Measurements from ENCODE around the gene BRWD1.
"Not testable (repeated sequence)": the region's sequence is repeated elsewhere in the genome, so short reads cannot be mapped to it uniquely, and the experiment has no call there.

BRWD1 gene

DNA sequence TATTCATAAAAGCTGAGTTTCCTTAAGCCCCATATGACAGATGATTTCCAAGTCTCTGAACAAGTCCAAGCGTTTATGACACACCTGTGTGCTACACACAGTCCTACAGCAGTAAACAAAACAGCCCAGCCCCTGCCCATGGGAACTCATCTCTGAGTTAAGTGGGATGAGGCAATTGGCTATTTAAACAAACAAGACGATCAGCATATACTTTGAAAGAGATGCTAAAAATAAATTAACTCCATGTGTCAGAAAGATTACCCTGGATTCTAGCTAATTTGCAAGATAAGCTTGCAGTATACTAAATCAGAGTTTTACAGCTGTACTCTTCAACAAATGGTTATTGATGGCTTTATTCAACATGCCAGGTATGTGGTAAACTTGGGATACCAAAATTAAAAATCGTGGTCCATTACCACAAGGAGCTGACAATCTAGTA lies 137.1 kb downstream of the BRWD1 start:
- DNase-seq (ENCODE audit: extremely low read depth in 1 of 2, low read depth in 1 of 2) = no peak

DNA sequence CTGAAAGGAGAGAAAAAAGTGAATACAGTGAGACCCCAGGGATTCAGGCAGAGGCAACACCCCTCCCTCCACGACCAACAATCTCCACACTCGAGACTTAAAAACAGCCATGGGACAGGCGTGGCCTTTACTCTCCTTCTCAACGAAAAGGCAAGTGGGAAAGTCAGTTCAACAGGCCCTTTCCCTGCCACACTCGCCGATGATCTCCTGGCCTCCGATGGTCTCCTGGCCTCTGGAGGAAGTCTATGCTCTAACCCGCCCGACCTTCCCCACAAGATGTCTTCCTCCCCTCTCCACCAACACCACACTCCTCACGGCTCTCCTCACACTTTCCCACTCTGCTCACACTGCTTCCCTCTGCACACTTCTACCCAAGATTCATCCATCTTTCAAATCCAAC lies 137.8 kb downstream of the BRWD1 start:
- no peak for DNase-seq (ENCODE audit: extremely low read depth in 1 of 2, low read depth in 1 of 2)

DNA sequence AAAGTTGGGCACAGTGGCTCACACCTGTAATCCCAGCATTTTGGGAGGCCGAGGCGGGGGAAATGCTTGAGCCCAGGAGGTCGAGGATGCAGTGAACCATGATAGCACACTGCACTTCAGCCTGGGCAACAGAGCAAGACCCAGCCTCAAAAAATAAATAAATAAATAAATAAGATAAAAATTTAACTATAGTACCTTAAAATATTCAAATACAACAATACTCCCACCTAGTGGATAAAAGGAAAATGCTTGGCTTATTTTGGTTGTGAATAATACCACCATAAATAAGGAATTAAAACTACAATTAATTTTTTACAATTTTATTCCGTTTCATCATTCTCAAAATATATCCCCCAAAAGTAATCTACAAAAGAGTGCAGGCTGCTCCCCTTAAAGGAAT lies 138.3 kb downstream of the BRWD1 start:
- DNase-seq (ENCODE audit: extremely low read depth in 1 of 2, low read depth in 1 of 2) = no peak

DNA sequence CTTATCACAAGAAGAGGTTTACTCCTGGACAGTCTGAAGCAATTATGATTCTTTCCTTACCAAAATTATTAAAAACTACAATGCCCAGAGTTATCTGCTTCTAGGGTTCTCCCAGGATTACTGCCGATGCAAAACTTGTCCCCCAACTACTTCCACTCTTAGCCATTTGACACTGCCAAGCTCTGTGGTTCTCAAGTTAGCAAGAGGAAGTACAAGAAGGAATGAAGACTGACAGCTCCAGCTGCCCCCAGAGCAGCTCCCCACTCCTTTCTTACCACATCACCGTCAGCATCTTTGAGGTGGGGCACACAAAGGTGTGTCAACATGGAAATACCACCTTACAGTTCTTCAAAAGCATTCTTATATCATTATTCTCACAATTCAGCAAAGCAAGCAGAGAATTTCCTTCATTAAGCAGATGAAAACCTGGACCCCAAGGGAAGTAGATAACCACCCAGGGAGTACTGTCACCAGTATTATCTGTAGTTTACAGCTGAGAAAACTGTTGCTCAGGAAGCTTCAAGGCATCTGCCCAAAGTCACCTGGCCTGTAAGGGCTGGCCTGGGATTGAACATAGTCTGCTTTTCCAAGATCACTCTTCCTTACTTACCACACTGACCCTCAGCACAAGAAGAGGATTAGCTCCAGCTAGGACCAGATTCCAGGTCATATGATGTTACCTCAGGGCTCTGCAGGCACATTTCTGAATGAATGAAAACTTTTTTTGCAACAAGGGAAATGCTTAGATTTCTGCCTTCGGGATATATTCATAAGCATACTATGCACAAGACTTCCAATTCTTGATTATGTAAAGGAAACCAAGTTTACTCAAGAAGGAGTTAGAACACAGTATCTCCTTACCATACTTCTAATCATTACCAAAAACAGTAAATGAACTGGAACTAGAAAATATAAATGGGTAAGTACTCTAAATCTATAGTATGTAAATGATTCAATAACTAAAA lies 139.4 kb downstream of the BRWD1 start:
- DNase-seq (ENCODE audit: extremely low read depth in 1 of 2, low read depth in 1 of 2) = no peak

DNA sequence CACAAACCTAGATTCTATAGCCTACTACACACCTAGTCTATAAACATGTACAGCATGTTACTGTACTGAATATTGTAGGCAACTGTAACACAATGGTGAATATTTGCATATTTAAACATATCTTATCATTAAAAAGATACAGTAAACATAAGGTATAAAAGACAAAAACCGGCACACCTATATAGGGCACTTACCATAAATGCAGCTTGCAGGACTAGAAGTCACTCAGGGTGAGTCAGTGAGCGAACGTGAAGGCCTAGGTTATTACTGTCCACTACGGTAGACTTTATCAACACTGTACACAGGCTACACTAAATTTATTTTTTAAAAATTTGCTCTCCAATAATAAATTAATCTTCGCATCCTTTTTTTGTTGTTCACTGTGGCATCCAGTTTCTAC lies 143.5 kb downstream of the BRWD1 start:
- no peak for DNase-seq (ENCODE audit: extremely low read depth in 1 of 2, low read depth in 1 of 2)

DNA sequence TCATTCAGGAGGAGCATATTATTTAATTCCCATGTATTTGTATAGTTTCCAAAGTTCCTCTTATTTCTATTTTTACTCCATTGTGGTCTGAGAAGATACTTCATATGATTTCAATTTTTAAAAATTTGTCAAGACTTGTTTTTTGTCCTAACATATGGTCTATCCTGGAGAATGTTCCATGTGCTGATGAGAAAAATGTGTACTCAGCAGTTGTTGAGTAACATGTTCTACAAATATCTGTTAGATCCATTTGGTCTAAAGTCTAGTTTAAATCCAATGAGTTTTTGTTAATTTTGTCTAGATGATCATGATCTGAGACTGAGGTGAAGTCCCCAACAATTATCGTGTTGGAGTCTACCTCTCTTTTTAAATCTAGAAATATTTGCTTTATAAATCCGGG lies 144.6 kb downstream of the BRWD1 start:
- DNase-seq (ENCODE audit: extremely low read depth in 1 of 2, low read depth in 1 of 2) = no peak

DNA sequence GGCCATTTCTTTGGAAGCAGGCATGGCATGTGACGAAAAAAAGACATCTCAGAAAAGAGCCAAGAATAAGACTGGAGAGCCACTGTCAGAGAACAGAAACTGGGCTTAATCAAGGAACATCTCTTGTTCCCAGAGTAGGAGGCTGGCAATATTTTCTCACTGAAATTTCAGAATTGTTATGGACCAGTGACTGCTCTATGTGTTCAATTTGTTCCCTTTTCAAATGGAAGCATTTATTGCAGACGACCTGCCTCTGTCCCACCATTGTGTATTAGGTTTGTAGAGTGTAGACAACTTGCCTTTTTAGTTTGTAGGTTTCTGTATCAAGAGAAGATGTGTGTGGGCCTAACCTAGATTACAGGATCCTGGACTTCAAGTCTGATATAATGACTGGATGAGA lies 148.9 kb downstream of the BRWD1 start:
- DNase-seq (ENCODE audit: extremely low read depth in 1 of 2, low read depth in 1 of 2) = no peak

DNA sequence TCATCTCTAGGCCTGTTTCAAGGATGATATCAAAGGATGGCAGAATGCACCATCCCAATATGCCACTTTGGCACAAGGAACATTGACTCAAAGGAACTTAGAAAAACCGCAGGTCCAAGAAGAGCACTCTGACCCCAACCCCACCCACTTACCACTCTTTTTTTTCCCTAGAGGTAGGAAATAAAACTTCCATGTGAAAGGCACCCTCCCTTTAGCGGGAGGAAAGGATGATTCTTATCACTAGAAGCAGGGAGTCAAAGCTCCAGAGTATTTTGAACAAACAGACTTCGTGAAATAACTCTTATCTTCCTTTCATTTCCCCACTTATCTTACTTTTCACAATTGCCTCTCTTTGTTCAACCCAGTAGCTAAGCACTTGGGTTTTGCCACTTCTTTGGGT lies 152.4 kb downstream of the BRWD1 start:
- DNase-seq (ENCODE audit: extremely low read depth in 1 of 2, low read depth in 1 of 2) = no peak

DNA sequence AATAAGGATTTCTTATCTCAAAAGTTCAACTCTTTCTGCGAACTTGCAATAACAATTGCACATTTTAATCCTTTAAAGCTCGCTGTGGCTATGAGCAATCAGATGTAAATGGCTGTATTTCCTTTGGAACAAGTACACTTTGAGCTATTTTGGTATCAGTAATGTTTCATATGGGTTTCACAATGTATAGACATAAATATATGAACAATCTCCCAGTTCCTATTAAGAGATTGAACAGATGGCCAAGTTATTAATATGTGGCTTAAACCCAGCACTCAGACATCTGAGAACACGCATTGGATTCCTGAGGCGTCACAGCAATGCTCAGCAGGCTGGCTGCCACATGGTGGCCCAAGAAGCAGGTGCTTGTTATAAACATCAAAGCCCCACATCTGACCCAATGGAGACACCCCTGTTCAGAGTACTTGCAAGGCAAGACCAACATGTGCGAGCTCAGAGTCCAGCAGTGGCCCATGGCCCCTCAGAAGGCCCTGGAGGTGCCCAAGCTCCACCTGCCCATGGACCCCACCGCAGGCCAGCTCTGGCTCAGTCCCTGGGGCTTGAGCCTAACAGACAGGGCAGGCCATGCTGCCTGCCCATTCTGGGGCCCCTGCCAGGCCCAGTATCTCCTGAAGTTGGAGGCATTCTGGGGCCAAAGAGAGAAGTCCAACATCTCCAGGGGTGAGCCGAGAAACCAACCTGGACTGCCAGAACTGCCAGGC lies 153.9 kb downstream of the BRWD1 start:
- DNase-seq (ENCODE audit: extremely low read depth in 1 of 2, low read depth in 1 of 2) = no peak

DNA sequence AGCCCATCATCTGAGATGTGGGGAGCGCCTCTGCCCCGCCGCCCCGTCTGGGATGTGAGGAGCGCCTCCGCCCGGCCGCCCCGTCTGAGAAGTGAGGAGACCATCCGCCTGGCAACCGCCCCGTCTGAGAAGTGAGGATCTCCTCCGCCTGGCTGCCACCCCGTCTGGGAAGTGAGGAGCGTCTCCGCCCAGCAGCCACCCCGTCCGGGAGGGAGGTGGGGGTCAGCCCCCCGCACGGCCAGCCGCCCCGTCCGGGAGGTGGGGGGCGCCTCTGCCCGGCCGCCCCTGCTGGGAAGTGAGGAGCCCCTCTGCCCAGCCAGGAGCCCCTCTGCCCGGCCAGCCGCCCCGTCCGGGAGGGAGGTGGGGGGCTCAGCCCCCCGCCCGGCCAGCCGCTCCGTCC lies 156.2 kb downstream of the BRWD1 start:
- not testable (repeated sequence) for DNase-seq (ENCODE audit: extremely low read depth in 1 of 2, low read depth in 1 of 2)

DNA sequence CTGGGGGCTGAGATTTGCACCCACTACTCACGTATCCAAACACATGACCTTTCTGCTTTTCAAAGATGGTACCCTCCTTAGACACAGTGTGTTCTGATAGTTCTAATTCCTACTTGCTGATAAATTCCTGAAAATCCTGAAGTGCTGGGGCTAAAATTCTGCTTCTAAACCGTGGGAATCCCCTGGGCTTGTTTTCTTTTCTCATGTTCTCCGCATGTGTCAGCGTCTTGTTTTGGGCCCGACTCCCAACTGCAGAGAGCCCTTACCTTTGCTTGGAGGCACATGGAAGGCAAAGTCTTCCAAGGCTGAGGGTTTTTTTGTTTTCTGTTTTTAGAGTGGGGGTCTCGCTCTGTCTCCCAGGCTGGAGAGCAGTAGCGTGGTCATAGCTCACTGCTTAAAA lies 157.4 kb downstream of the BRWD1 start:
- no peak for DNase-seq (ENCODE audit: extremely low read depth in 1 of 2, low read depth in 1 of 2)

DNA sequence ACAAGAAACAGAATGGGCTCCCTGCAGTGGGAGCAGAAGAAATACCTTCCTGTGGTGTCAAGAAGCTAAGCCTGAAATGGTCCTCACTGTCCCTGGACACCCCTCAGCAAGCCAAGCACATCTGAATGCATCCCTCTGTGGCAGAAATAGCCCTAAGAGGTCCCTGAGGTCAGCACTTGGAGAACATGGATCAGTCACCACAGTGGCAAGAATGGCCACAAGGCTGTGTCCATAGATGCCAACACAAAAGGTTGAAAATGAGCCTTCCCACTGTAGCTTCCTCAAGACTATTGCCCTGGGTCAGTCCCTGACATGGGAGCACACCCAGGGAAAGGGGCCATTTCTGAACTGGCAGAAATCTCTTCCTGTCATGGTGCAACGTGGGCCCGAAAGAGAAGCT lies 157.9 kb downstream of the BRWD1 start:
- DNase-seq (ENCODE audit: extremely low read depth in 1 of 2, low read depth in 1 of 2) = no peak

DNA sequence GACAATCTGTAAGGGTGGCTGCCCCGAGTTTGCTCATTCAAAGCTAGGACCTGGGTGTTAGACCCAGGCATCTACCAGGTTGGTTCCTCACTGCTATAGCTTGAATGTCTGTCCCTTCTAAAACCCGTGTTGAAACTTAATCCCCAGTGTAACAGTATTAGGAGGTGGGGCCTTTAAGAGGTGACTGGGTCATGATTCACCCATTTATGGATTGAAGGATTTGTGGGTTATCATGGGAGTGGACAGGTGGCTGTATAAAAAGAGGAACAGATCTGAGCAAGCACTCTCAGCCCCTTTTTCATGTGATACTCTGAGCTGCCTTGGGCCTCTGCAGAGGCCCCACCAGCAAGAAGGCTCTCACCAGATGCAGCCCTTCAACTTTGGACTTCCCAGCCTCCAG lies 159.6 kb downstream of the BRWD1 start:
- no peak for DNase-seq (ENCODE audit: extremely low read depth in 1 of 2, low read depth in 1 of 2)

DNA sequence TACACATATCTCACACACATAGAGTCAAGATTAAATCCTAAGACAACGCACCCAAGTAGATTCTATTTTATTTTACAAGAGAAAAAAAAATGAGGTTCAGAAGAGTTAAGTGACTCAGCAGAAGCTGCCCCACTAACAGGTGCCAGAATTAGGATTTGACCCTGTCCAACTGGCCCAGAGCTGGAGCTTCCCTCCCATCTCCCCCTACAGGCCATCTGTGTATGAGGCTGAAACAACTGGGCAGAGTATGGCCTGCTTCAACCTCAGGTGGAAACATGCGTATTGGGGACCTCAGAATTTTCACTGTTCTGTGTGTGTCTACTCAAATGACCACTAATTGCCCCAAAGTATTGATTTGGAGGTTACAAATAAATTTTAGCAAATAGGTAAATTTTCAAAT lies 160.1 kb downstream of the BRWD1 start:
- no peak for DNase-seq (ENCODE audit: extremely low read depth in 1 of 2, low read depth in 1 of 2)

DNA sequence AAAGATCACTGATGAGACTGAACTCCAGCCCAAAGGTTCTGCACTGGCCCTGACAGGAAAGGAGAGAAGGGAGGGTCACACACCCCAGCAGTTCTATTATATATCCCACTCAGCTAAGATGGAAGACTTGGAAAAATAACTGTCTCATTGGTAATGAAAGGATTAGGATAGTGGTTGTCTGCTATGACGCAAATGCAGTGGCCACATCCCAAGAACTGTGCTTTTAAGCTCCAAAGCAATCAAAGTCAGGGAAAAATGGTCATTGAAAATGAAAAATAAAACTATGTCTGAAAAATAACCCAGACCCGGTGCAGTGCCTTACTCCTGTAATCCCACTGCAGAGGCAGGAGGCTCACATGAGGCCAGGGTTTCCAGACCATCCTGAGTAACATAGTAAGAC lies 161.2 kb downstream of the BRWD1 start:
- no peak for DNase-seq (ENCODE audit: extremely low read depth in 1 of 2, low read depth in 1 of 2)

DNA sequence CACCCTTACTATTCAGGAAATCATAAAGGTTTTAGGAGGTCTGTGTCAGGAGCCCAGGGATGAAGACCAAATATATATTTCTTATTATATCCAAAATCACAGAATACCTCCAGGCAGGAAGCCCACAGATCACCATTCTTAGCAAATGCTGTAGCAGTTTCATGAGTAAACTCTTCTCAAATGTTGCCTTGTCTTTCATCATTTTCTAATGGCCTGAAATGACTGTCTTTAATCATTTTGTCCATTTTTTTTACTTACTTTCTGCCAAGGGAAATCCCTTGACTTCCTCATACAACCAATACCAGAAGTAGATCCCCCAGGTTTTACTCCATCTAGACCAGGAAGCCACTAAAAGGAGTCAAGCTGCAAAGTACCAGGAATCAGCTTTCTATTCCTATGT lies 162.6 kb downstream of the BRWD1 start:
- DNase-seq (ENCODE audit: extremely low read depth in 1 of 2, low read depth in 1 of 2) = no peak

DNA sequence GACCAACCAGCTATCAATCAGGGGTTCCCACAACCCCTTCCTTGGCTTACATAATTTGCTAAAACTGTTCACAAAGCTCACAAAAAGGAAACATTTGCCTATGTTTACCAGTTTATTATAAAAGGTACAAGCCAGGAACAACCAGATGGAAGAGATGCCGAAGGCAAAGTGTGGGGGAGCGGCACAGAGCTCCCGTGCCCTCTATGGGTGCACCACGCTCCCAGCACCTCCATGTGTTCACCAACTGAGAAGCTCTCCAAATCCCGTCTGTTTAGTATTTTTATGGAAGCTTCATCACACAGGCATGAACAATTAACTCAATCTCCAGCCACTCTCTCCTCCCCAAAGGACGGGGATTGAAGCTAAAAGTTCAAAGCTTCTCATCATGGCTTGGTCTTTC lies 163.1 kb downstream of the BRWD1 start:
- DNase-seq (ENCODE audit: extremely low read depth in 1 of 2, low read depth in 1 of 2) = no peak

DNA sequence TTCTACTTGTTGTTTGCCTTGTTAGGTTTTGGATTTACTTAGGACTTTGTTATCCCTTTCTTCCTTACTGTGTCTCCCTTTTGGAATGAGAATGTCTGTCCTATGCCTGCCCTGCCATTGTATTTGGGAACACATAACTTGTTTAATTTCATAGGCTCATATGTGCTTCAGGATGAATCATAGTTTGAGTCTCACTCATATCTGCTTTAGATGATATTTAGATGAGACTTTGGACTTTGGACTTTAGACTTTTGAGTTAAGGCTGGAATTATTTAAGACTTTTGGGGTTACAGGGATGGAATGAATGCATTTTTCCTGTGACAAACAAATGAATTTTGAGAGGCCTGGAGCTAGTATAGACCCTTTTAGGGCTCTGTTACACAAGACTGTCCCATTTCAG lies 163.6 kb downstream of the BRWD1 start:
- no peak for DNase-seq (ENCODE audit: extremely low read depth in 1 of 2, low read depth in 1 of 2)

DNA sequence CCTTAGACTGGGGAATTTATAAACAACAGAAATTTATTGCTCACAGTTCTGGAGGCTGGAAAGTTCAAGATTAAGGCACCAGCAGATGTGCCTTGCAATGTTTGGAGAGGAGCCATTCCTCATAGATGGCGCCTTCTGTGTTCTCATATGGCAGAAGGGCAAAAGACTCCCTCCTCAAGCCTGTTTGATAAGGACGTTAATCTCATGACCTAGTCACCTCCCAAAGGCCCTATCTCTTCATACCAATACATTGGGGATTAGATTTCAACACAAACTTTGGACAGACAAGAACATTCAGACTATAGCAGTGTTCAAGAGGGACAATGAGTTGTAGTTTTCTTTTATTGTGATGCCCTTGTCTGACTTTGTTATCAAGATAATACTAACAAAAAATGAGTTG lies 164.5 kb downstream of the BRWD1 start:
- no peak for DNase-seq (ENCODE audit: extremely low read depth in 1 of 2, low read depth in 1 of 2)

DNA sequence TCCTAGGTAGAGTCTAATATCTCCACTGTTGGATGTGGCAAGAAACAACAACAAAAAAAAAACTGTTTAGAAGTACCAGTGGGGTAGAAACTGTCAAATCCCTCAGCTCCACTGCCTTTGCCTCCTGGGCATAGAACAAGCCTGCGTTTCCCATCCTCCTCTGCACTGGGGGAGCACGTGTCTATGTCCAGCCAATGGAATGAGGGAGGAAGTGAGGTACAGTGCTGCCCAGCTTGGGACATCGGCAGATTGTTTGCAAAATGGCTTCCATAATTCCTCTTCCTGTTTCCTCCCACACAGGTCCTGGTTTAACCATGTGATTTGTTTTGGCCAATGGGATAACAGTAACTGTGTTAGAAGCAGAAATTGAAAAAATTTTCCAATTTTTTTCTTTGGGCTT lies 169.2 kb downstream of the BRWD1 start:
- DNase-seq (ENCODE audit: extremely low read depth in 1 of 2, low read depth in 1 of 2) = no peak

DNA sequence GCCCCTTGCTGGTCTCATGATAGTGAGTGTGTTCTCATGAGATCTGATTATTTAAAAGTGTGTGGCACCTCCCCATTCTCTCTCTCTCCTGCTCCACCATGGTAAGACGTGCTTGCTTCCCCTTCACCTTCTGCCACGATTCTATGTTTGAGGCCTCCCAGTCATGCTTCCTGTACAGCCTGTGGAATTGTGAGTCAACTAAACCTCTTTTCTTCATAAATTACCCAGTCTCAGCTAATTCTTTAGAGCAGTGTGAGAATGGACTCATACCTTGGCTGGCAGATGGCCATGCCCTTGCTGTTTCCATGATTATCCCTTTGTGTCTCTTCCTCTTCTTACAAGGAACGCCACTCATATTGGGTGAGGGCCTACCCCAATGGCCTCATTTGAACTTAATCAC lies 170.5 kb downstream of the BRWD1 start:
- DNase-seq (ENCODE audit: extremely low read depth in 1 of 2, low read depth in 1 of 2) = no peak

DNA sequence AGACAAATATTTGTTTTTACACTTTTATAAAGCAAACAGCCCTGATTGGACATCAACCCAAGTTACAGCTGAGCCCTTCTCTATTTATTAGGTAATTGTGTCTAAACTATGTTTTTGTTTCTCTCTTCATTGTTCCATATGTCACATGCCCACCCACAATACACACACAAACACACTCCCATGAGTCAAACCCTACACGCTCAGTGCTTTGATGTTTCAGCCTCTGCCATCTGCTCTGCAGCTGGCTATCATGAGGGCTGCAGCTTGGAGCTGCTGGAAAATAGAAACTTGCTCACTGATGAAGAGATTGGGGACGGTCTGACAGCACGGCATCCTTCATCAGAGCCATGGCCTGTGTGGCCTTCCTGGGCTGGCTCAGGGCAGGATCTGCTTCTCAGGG lies 171.9 kb downstream of the BRWD1 start:
- DNase-seq (ENCODE audit: extremely low read depth in 1 of 2, low read depth in 1 of 2) = no peak
